ENCODE data around the gene STUB1. TPM values are rescaled to one million over a fixed set of nuclear protein-coding genes. Genes with fewer than 3 reads are reported as not detected.

The STUB1 gene
- total and polyA plus RNA-seq, 4 donors: 59.6 to 177 (median 140) TPM

DNA sequence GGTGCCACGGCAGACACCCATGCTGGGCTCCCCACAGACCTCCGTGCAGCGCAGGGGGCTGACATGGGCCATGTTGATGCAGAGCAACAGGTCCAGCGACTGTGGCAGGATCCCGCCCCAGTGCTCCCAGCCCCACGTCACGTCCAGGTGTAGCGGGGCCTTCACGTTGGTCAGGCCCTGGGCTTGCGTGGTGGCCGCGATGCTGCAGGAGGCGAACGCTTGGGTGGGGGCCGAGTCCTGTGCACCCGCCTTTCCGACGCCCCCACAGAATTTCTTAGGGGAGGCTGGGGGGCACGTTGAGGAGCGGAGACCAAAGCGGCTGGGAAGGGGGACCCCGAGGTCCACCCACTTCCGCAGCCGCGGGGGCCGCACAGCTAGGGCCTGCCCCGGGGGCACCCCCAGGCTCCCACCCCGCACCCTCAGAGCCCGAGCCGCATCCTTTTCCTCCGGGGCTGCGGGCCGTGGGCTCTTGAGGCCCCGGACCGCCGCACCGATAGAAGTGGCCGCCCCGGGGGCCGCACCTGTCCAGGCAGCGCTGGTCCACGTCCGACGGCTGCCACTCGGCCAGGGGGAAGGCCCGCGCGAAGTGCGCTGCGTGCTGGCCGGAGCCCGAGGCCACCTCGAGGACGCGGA, 44.5 kb upstream of the STUB1 start:
- H3K4me1 ChIP-seq (ENCODE audit: control insufficient read depth, insufficient read depth, low read length): peaks cover 38% of the 10 kb centered on the region
- no peaks in the 10 kb centered on the region for H3K9me3 ChIP-seq (ENCODE audit: control insufficient read depth, insufficient read depth, low read length)
- peak overlapping the region; percentile 100 for H3K27ac ChIP-seq (ENCODE audit: low read depth, low read length)
- peak overlapping the region; percentile 95 for H3K4me3 ChIP-seq (ENCODE audit: low read depth, low read length)
- H3K27me3 ChIP-seq (ENCODE audit: control insufficient read depth, insufficient read depth, low read length): no peaks in the 10 kb centered on the region
- peaks cover 43% of the 10 kb centered on the region for H3K36me3 ChIP-seq (ENCODE audit: control insufficient read depth, insufficient read depth, low read length)
- 6% methylated on average over 55 of the region's 55 CpGs for WGBS (ENCODE audit: insufficient coverage)
- peak in 2 of 6 donors; percentile 11 to 37 for DNase-seq (ENCODE audit: low read depth in 4 of 6, low spot score in 6 of 6)

DNA sequence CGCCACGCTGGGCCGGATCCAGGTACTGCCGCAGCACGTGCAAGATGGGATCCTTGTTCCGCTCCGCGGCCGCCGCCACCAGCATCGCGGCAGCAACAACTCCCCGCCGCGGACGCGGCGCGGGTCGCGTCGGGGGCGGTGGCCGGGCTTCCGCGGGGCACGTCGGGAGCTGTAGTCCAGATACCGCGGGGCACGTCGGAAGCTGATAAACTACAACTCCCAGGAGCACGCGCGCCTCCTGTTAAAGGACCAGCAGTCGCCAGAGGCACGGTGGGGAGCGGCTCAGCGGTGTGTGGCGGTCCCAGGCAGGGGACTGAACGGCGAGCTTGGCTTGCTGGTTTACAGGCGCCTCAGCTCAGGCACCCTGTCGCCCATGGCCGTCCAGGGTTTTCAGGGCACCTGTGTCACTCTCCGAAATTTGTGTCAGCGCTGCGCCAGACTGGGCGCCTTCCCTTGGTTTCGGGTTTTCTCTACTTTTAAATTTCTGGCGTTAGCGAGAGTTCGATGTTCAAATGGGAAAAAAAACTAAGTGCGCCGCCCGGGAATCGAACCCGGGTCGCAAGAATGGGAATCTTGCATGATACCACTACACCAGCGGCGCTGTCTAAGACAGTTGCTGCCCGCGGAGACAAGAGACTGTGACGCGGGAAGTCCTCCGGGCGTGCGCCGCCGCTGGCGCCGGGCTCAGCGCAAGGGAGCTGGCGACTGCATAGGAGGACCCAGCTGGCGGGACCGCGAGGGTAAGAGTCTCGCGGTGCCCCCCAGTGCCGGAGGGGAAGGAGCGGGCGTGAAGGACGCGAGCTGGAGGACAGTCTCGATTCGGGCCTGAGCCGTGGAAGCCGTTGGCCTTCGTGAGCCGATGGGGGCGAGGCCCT, 43.8 kb upstream of the STUB1 start, which contains the start of gene METTL26:
Gene METTL26 (minus strand): TSS at position 100 of the 875 bp plus-strand sequence. CDS start 15 bp downstream, at position 85.
- H3K9me3 ChIP-seq (ENCODE audit: control insufficient read depth, insufficient read depth, low read length): no peaks in the 10 kb centered on the region
- WGBS (ENCODE audit: insufficient coverage): under 1% methylated on average over 91 of the region's 91 CpGs
- peak within 1 kb of the TSS; percentile 100 for H3K27ac ChIP-seq (ENCODE audit: low read depth, low read length)
- peak within 1 kb of the TSS; percentile 95 for H3K4me3 ChIP-seq (ENCODE audit: low read depth, low read length)
- H3K4me1 ChIP-seq (ENCODE audit: control insufficient read depth, insufficient read depth, low read length): peaks cover 39% of the 10 kb centered on the region
- H3K36me3 ChIP-seq (ENCODE audit: control insufficient read depth, insufficient read depth, low read length): peaks cover 39% of the 10 kb centered on the region
- peak; percentile 89 to 99 (median 92) for DNase-seq (ENCODE audit: low read depth in 4 of 6, low spot score in 6 of 6)
- no peaks in the 10 kb centered on the region for H3K27me3 ChIP-seq (ENCODE audit: control insufficient read depth, insufficient read depth, low read length)

- peaks cover 40% of the 10 kb centered on the region for H3K4me1 ChIP-seq (ENCODE audit: control insufficient read depth, insufficient read depth, low read length)
- peaks cover 35% of the 10 kb centered on the region for H3K36me3 ChIP-seq (ENCODE audit: control insufficient read depth, insufficient read depth, low read length)
- H3K4me3 ChIP-seq (ENCODE audit: low read depth, low read length): peak overlapping the region; percentile 95
- H3K9me3 ChIP-seq (ENCODE audit: control insufficient read depth, insufficient read depth, low read length): no peaks in the 10 kb centered on the region
- 18% methylated on average over 38 of the region's 53 CpGs for WGBS (ENCODE audit: insufficient coverage)
- peak overlapping the region; percentile 100 for H3K27ac ChIP-seq (ENCODE audit: low read depth, low read length)
- no peaks in the 10 kb centered on the region for H3K27me3 ChIP-seq (ENCODE audit: control insufficient read depth, insufficient read depth, low read length)
- DNase-seq (ENCODE audit: low read depth in 4 of 6, low spot score in 6 of 6): peak in 5 of 6 donors; percentile 76 to 96 (median 79)
Measured at GRCh38 chr16:637081-638018, 42.9 kb upstream of the STUB1 start.

- no peak for DNase-seq (ENCODE audit: low read depth in 4 of 6, low spot score in 6 of 6)
- 70% methylated on average over 12 of the region's 15 CpGs for WGBS (ENCODE audit: insufficient coverage)
- Histone ChIP-seq H3K27ac (ENCODE audit: low read depth, low read length) (no peak overlapping the region), H3K4me1 (ENCODE audit: control insufficient read depth, insufficient read depth, low read length) (peaks cover 48% of the 10 kb centered on the region), H3K4me3 (ENCODE audit: low read depth, low read length) (no peak overlapping the region), H3K36me3 (ENCODE audit: control insufficient read depth, insufficient read depth, low read length) (peaks cover 28% of the 10 kb centered on the region), H3K27me3 (ENCODE audit: control insufficient read depth, insufficient read depth, low read length) (no peaks in the 10 kb centered on the region), H3K9me3 (ENCODE audit: control insufficient read depth, insufficient read depth, low read length) (no peaks in the 10 kb centered on the region)
Measured at GRCh38 chr16:638034-638543, 42.1 kb upstream of the STUB1 start.

- Histone ChIP-seq H3K27me3 (ENCODE audit: control insufficient read depth, insufficient read depth, low read length) (no peaks in the 10 kb centered on the region), H3K9me3 (ENCODE audit: control insufficient read depth, insufficient read depth, low read length) (no peaks in the 10 kb centered on the region), H3K4me3 (ENCODE audit: low read depth, low read length) (no peak overlapping the region), H3K36me3 (ENCODE audit: control insufficient read depth, insufficient read depth, low read length) (peaks cover 22% of the 10 kb centered on the region), H3K27ac (ENCODE audit: low read depth, low read length) (no peak overlapping the region), H3K4me1 (ENCODE audit: control insufficient read depth, insufficient read depth, low read length) (peaks cover 54% of the 10 kb centered on the region)
- no peak for DNase-seq (ENCODE audit: low read depth in 4 of 6, low spot score in 6 of 6)
- WGBS (ENCODE audit: insufficient coverage): 83% methylated on average over 6 of the region's 9 CpGs
Measured at GRCh38 chr16:638836-639235, 41.4 kb upstream of the STUB1 start.

DNA sequence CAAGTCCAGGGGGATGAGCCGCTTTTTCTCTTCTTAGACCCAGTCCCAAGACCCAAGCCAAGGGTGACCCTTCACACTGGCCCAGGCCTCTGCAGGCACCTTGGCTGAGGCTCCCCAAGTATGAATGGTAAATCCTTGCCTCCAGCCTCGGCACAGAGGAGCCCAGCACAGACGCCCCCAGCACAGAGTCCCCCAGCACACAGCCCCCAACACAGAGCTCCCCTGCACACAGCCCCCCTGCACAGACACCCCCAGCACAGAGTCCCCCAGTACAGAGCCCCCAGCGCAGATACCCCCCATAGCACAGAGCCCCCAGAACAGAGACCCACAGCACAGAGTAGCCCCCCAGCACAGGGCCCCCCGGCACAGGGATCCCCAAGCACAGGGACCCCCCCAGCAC, 39.6 kb upstream of the STUB1 start:
- 88% methylated on average over 2 of the region's 5 CpGs for WGBS (ENCODE audit: insufficient coverage)
- H3K36me3 ChIP-seq (ENCODE audit: control insufficient read depth, insufficient read depth, low read length): peaks cover 16% of the 10 kb centered on the region
- H3K9me3 ChIP-seq (ENCODE audit: control insufficient read depth, insufficient read depth, low read length): no peaks in the 10 kb centered on the region
- H3K4me3 ChIP-seq (ENCODE audit: low read depth, low read length): peak overlapping the region; percentile 66
- H3K27me3 ChIP-seq (ENCODE audit: control insufficient read depth, insufficient read depth, low read length): no peaks in the 10 kb centered on the region
- H3K27ac ChIP-seq (ENCODE audit: low read depth, low read length): no peak overlapping the region
- H3K4me1 ChIP-seq (ENCODE audit: control insufficient read depth, insufficient read depth, low read length): peaks cover 42% of the 10 kb centered on the region
- no peak for DNase-seq (ENCODE audit: low read depth in 4 of 6, low spot score in 6 of 6)

DNA sequence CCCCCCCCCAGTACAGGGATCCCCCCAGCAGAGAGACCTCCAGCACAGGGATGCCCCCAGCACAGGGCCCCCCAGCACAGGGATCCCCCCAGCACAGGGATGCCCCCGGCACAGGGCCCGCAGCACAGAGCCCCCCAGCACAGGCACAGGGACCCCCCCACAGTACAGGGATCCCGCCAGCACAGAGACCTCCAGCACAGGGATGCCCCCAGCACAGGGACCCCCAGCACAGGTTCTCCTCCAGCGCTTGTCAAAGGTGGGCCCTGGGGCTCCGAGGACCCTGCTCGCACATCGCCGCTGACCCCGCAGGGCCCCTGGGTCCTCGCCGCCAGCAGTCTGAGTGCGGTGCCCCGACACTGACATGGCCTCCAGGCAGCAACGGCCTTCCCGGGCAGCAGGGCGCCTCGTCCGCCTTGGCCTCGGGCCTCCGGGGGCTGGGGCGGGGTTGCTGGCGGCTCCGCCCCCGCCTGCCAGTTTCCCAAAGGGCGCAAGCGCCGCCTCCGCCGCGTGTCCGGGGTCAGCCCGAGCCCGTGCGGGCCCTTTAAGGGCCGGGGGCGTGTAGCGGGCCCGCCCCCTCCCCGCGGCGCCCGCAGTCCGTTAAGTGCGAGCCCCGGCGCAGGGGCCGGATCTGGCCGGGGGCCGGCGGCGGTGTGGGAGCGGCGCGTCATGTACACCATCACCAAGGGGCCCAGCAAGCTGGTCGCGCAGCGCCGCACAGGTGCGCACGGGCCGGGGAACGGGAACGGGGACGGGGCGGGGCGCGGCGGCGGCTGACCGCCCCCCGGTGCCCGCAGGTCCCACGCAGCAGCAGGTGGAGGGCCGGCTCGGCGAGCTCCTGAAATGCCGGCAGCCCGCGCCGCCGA, 38.7 kb upstream of the STUB1 start, which contains the start of gene MCRIP2:
Gene MCRIP2 (plus strand): TSS at position 503 of the 863 bp plus-strand sequence. CDS start 164 bp downstream, at position 667.
- Histone ChIP-seq H3K36me3 (ENCODE audit: control insufficient read depth, insufficient read depth, low read length) (peaks cover 25% of the 10 kb centered on the region), H3K4me1 (ENCODE audit: control insufficient read depth, insufficient read depth, low read length) (peaks cover 46% of the 10 kb centered on the region), H3K27ac (ENCODE audit: low read depth, low read length) (no peak within 1 kb of the TSS), H3K9me3 (ENCODE audit: control insufficient read depth, insufficient read depth, low read length) (no peaks in the 10 kb centered on the region), H3K4me3 (ENCODE audit: low read depth, low read length) (peak within 1 kb of the TSS; percentile 66), H3K27me3 (ENCODE audit: control insufficient read depth, insufficient read depth, low read length) (no peaks in the 10 kb centered on the region)
- peak in 3 of 6 donors; percentile 48 to 88 (median 81) for DNase-seq (ENCODE audit: low read depth in 4 of 6, low spot score in 6 of 6)
- WGBS (ENCODE audit: insufficient coverage): under 1% methylated on average over 78 of the region's 81 CpGs

GRCh38 chr16:642189-643049, 37.8 kb upstream of the STUB1 start:
- Histone ChIP-seq H3K27me3 (ENCODE audit: control insufficient read depth, insufficient read depth, low read length) (no peaks in the 10 kb centered on the region), H3K4me1 (ENCODE audit: control insufficient read depth, insufficient read depth, low read length) (peaks cover 47% of the 10 kb centered on the region), H3K36me3 (ENCODE audit: control insufficient read depth, insufficient read depth, low read length) (peaks cover 34% of the 10 kb centered on the region), H3K27ac (ENCODE audit: low read depth, low read length) (no peak overlapping the region), H3K9me3 (ENCODE audit: control insufficient read depth, insufficient read depth, low read length) (no peaks in the 10 kb centered on the region), H3K4me3 (ENCODE audit: low read depth, low read length) (peak overlapping the region; percentile 42)
- peak in 1 of 6 donors; percentile 18 for DNase-seq (ENCODE audit: low read depth in 4 of 6, low spot score in 6 of 6)
- 7% methylated on average over 70 of the region's 72 CpGs for WGBS (ENCODE audit: insufficient coverage)

All from spinal cord (tissue), 10 donors.